Activated CD8-positive, alpha-beta memory T cell treated with anti-CD3 and anti-CD28 coated beads for 4 hours (primary cell): Measurements from ENCODE around the gene HK1.
"Not testable (repeated sequence)": the region's sequence is repeated elsewhere in the genome, so short reads cannot be mapped to it uniquely, and the experiment has no call there.

Experiments
- DNase-seq, 2 donors: peaks; one replicate each; pipeline ENCODE4 v3.0.0-alpha.2; 2020; ENCODE audit warnings: low read depth in 2 of 2

HK1 gene

GRCh38 chr10:69259547-69260243, 18.6 kb upstream of the HK1 start:
- DNase-seq: no peak

GRCh38 chr10:69261184-69261583, 17.1 kb upstream of the HK1 start:
- no peak for DNase-seq

GRCh38 chr10:69262292-69262751, 16.0 kb upstream of the HK1 start:
- no peak for DNase-seq

- no peak for DNase-seq
Observed at GRCh38 chr10:69265521-69265920, 12.8 kb upstream of the HK1 start.

- DNase-seq: no peak
Observed at GRCh38 chr10:69268761-69269416, 9.4 kb upstream of the HK1 start.

- DNase-seq: no peak
Observed at GRCh38 chr10:69269761-69270160, 8.5 kb upstream of the HK1 start.

GRCh38 chr10:69270990-69271389, 7.3 kb upstream of the HK1 start:
- no peak for DNase-seq

GRCh38 chr10:69272624-69273023, 5.7 kb upstream of the HK1 start:
- DNase-seq: no peak

- no peak for DNase-seq
Observed at GRCh38 chr10:69275444-69275843, 2.9 kb upstream of the HK1 start.

- DNase-seq: no peak
Observed at GRCh38 chr10:69276503-69276902, 1.8 kb upstream of the HK1 start.

GRCh38 chr10:69279110-69279509, 814 bp downstream of the HK1 start:
- no peak for DNase-seq

- no peak for DNase-seq
Observed at GRCh38 chr10:69281507-69282413, 3.5 kb downstream of the HK1 start.

- DNase-seq: not testable (repeated sequence)
Observed at GRCh38 chr10:69284402-69284801, 6.1 kb downstream of the HK1 start.

- DNase-seq: no peak
Observed at GRCh38 chr10:69285699-69286098, 7.4 kb downstream of the HK1 start.

GRCh38 chr10:69287181-69287580, 8.9 kb downstream of the HK1 start:
- DNase-seq: no peak

GRCh38 chr10:69290993-69291392, 12.7 kb downstream of the HK1 start:
- DNase-seq: no peak

GRCh38 chr10:69292459-69292858, 14.2 kb downstream of the HK1 start:
- DNase-seq: no peak

- no peak for DNase-seq
Observed at GRCh38 chr10:69295027-69295636, 16.8 kb downstream of the HK1 start.

GRCh38 chr10:69303632-69304051, 25.3 kb downstream of the HK1 start:
- no peak for DNase-seq

- DNase-seq: no peak
Observed at GRCh38 chr10:69306421-69306820, 28.1 kb downstream of the HK1 start.

GRCh38 chr10:69307434-69307833, 29.1 kb downstream of the HK1 start:
- DNase-seq: no peak

- DNase-seq: not testable (repeated sequence)
Observed at GRCh38 chr10:69308304-69308703, 30.0 kb downstream of the HK1 start.
